ENCODE data around the gene RASA2.

The RASA2 gene

GRCh38 chr3:141656771-141657170 is 169.9 kb downstream of the RASA2 start:
- Histone ChIP-seq H3F3A (ENCODE audit: low read depth) (no peaks in the 10 kb centered on the region), H2AFZ (ENCODE audit: low read length) (no peak overlapping the region), H3K4me3 (ENCODE audit: low read length, poor library complexity, severe bottlenecking) (no peak overlapping the region), H3K9me3 (ENCODE audit: insufficient read depth, low read depth, low read length) (no peaks in the 10 kb centered on the region), H3K4me2 (ENCODE audit: low read depth, low read length, poor library complexity, severe bottlenecking) (no peak overlapping the region), H4K20me1 (ENCODE audit: insufficient read depth, low read length, poor library complexity, severe bottlenecking) (no peaks in the 10 kb centered on the region), H3K9ac (ENCODE audit: low read depth, low read length, poor library complexity, severe bottlenecking) (no peak overlapping the region), H3K9me2 (replicated peaks; ENCODE audit: low read depth, low read length) (no peaks in the 10 kb centered on the region), H3K27me3 (ENCODE audit: insufficient read depth, low read length, poor library complexity, severe bottlenecking) (no peaks in the 10 kb centered on the region), H3K36me3 (ENCODE audit: insufficient read depth, low read length) (no peaks in the 10 kb centered on the region), H3K4me1 (ENCODE audit: insufficient read depth, low read length, poor library complexity, severe bottlenecking) (no peaks in the 10 kb centered on the region), H3K79me2 (ENCODE audit: insufficient read depth, low read length) (no peaks in the 10 kb centered on the region)
- no peak for TF ChIP-seq CTCF (conservative IDR thresholded peaks at IDR 0.05; ENCODE audit: low read length)
- TF ChIP-seq EZH2phosphoT487 (IDR thresholded peaks at IDR 0.05; ENCODE audit: borderline replicate concordance) = no peak

- no peak for TF ChIP-seq CTCF (conservative IDR thresholded peaks at IDR 0.05; ENCODE audit: low read length)
- H3K9me3 ChIP-seq (ENCODE audit: insufficient read depth, low read depth, low read length) = no peaks in the 10 kb centered on the region
- no peaks in the 10 kb centered on the region for H3F3A ChIP-seq (ENCODE audit: low read depth)
- no peak overlapping the region for H3K9ac ChIP-seq (ENCODE audit: low read depth, low read length, poor library complexity, severe bottlenecking)
- no peaks in the 10 kb centered on the region for H4K20me1 ChIP-seq (ENCODE audit: insufficient read depth, low read length, poor library complexity, severe bottlenecking)
- no peaks in the 10 kb centered on the region for H3K9me2 ChIP-seq (replicated peaks; ENCODE audit: low read depth, low read length)
- H3K4me1 ChIP-seq (ENCODE audit: insufficient read depth, low read length, poor library complexity, severe bottlenecking) = no peaks in the 10 kb centered on the region
- no peak overlapping the region for H3K4me3 ChIP-seq (ENCODE audit: low read length, poor library complexity, severe bottlenecking)
- no peaks in the 10 kb centered on the region for H3K79me2 ChIP-seq (ENCODE audit: insufficient read depth, low read length)
- H2AFZ ChIP-seq (ENCODE audit: low read length) = no peak overlapping the region
- no peaks in the 10 kb centered on the region for H3K36me3 ChIP-seq (ENCODE audit: insufficient read depth, low read length)
- H3K4me2 ChIP-seq (ENCODE audit: low read depth, low read length, poor library complexity, severe bottlenecking) = no peak overlapping the region
- H3K27me3 ChIP-seq (ENCODE audit: insufficient read depth, low read length, poor library complexity, severe bottlenecking) = no peaks in the 10 kb centered on the region
Observed at GRCh38 chr3:141657516-141657915, 170.7 kb downstream of the RASA2 start.

- H3K79me2 ChIP-seq (ENCODE audit: insufficient read depth, low read length) = no peaks in the 10 kb centered on the region
- no peaks in the 10 kb centered on the region for H3K27me3 ChIP-seq (ENCODE audit: insufficient read depth, low read length, poor library complexity, severe bottlenecking)
- TF ChIP-seq EZH2phosphoT487 (IDR thresholded peaks at IDR 0.05; ENCODE audit: borderline replicate concordance) (no peak), CTCF (conservative IDR thresholded peaks at IDR 0.05; ENCODE audit: low read length) (no peak)
- H2AFZ ChIP-seq (ENCODE audit: low read length) = no peak overlapping the region
- H3K36me3 ChIP-seq (ENCODE audit: insufficient read depth, low read length) = no peaks in the 10 kb centered on the region
- no peak overlapping the region for H3K4me2 ChIP-seq (ENCODE audit: low read depth, low read length, poor library complexity, severe bottlenecking)
- no peaks in the 10 kb centered on the region for H4K20me1 ChIP-seq (ENCODE audit: insufficient read depth, low read length, poor library complexity, severe bottlenecking)
- H3F3A ChIP-seq (ENCODE audit: low read depth) = no peaks in the 10 kb centered on the region
- no peaks in the 10 kb centered on the region for H3K4me1 ChIP-seq (ENCODE audit: insufficient read depth, low read length, poor library complexity, severe bottlenecking)
- H3K9me2 ChIP-seq (replicated peaks; ENCODE audit: low read depth, low read length) = no peaks in the 10 kb centered on the region
- no peaks in the 10 kb centered on the region for H3K9me3 ChIP-seq (ENCODE audit: insufficient read depth, low read depth, low read length)
- H3K4me3 ChIP-seq (ENCODE audit: low read length, poor library complexity, severe bottlenecking) = no peak overlapping the region
- H3K9ac ChIP-seq (ENCODE audit: low read depth, low read length, poor library complexity, severe bottlenecking) = no peak overlapping the region
Observed at GRCh38 chr3:141659821-141660613, 173.2 kb downstream of the RASA2 start.
